Keratinocyte (primary cell): ENCODE measurements around the gene KAT7.

Source experiments
- CTCF ChIP-seq, 3 experiments: IDR thresholded peaks in 1 of 3; conservative IDR thresholded peaks in 1 of 3; optimal IDR thresholded peaks in 1 of 3; 2 replicates in 2 of 3; 3 replicates in 1 of 3; pipeline versions ENCODE3 to v1.5.1; 2011; ENCODE audit warnings: low read length in 3 of 3, mild to moderate bottlenecking in 3 of 3, moderate library complexity in 2 of 3, control low read depth in 1 of 3, inconsistent platforms in 1 of 3; ENCODE audit not compliant: insufficient read depth in 2 of 3; ENCODE audit errors: extremely low read depth in 1 of 3
- EZH2 ChIP-seq: IDR thresholded peaks from one replicate; pipeline ENCODE4 v1.6.1; 2012; ENCODE audit warnings: inconsistent platforms, mild to moderate bottlenecking, low read length, moderate library complexity

- TF ChIP-seq CTCF (optimal IDR thresholded peaks at IDR 0.05 in 1 of 3, IDR thresholded peaks at IDR 0.05 in 1 of 3, conservative IDR thresholded peaks at IDR 0.05 in 1 of 3; ENCODE audit: extremely low read depth in 1 of 3, insufficient read depth in 2 of 3, low read length in 3 of 3) (no peak), EZH2 (no peak)
Observed at GRCh38 chr17:49881054-49881402, 92.5 kb downstream of the KAT7 start.
